Endodermal cell (in vitro differentiated cells): ENCODE results near the gene KLK5. TPM values are rescaled to one million over a fixed set of nuclear protein-coding genes. Genes with fewer than 3 reads are reported as not detected.

ENCODE experiments used
- DNase-seq: peaks from one replicate; pipeline ENCODE4 v3.0.0-alpha.2; 2017
- H3K27ac ChIP-seq: 2 replicates; pipeline ENCODE4 v1.5.1; 2013; ENCODE audit warnings: mild to moderate bottlenecking, low read depth, low read length, moderate library complexity
- H3K27me3 ChIP-seq: 2 replicates; pipeline ENCODE4 v1.6.1; 2013; ENCODE audit warnings: mild to moderate bottlenecking, low read length, moderate library complexity; ENCODE audit not compliant: insufficient read depth, control insufficient read depth, poor library complexity, severe bottlenecking
- H3K36me3 ChIP-seq: 2 replicates; pipeline ENCODE4 v1.7.0; 2013; ENCODE audit warnings: mild to moderate bottlenecking, low read length, moderate library complexity; ENCODE audit not compliant: control insufficient read depth, insufficient read depth
- H3K4me1 ChIP-seq: one replicate; pipeline ENCODE4 v1.7.0; 2013; ENCODE audit warnings: low read length; ENCODE audit not compliant: control insufficient read depth, insufficient read depth
- H3K4me3 ChIP-seq: 2 replicates; pipeline ENCODE4 v1.5.1; 2013; ENCODE audit warnings: mild to moderate bottlenecking, low read length, moderate library complexity
- H3K9ac ChIP-seq: 2 replicates; pipeline ENCODE4 v1.6.1; 2013; ENCODE audit warnings: mild to moderate bottlenecking, low read length, moderate library complexity; ENCODE audit not compliant: poor library complexity, severe bottlenecking; ENCODE audit errors: extremely low read depth
- H3K9me3 ChIP-seq: 2 replicates; pipeline ENCODE4 v1.6.1; 2013; ENCODE audit warnings: mild to moderate bottlenecking, low read length, moderate library complexity; ENCODE audit not compliant: control insufficient read depth
- H3K27ac Mint-ChIP-seq: 2 replicates; pipeline ENCODE4 v1.8.0; 2020; ENCODE audit warnings: mixed read lengths
- H3K27me3 Mint-ChIP-seq: 2 replicates; pipeline ENCODE4 v1.8.0; 2021; ENCODE audit warnings: mild to moderate bottlenecking, mixed read lengths; ENCODE audit not compliant: insufficient read depth
- H3K36me3 Mint-ChIP-seq: 2 replicates; pipeline ENCODE4 v1.8.0; 2020; ENCODE audit warnings: low read depth, mixed read lengths
- H3K4me1 Mint-ChIP-seq: 2 replicates; pipeline ENCODE4 v1.8.0; 2020; ENCODE audit warnings: mixed read lengths
- H3K4me3 Mint-ChIP-seq: 2 replicates; pipeline ENCODE4 v1.8.0; 2020; ENCODE audit warnings: mild to moderate bottlenecking, moderate library complexity, mixed read lengths
- H3K9me3 Mint-ChIP-seq: 2 replicates; pipeline ENCODE4 v1.8.0; 2020; ENCODE audit warnings: mild to moderate bottlenecking, mixed read lengths
- WGBS, 2 experiments: methylation state at CpG; one replicate each; pipeline versions ENCODE4 v1.1.5 to v1.1.7; 2013; ENCODE audit warnings: missing lambda C conversion rate in 2 of 2, mixed read lengths in 1 of 2; ENCODE audit not compliant: insufficient coverage in 1 of 2, insufficient read length in 1 of 2; 5-methylcytosine and 5-hydroxymethylcytosine counted together
- total RNA-seq, 2 donors: library from RNA; stranded (reverse); fragmentation: NEBNext Ultra II Directional in 1 of 2; extraction: Animal tissue kit (Norgen Biotek cat#: 25700) in 1 of 2; gene quantifications; 2 replicates in 1 of 2; 3 replicates in 1 of 2; pipeline ENCODE4 v1.2.1, GENCODE V29; 2021
- TF ChIP-seq, protein P1 (sequence below): fragments of 200-600 bp; sonication (generic); conservative IDR thresholded peaks from 2 replicates; pipeline ENCODE4 v1.5.0; 2021; ENCODE audit warnings: antibody characterized with exemption, mild to moderate bottlenecking

Gene KLK5
- total RNA-seq, 2 donors from 2014 or later: not detected

DNA sequence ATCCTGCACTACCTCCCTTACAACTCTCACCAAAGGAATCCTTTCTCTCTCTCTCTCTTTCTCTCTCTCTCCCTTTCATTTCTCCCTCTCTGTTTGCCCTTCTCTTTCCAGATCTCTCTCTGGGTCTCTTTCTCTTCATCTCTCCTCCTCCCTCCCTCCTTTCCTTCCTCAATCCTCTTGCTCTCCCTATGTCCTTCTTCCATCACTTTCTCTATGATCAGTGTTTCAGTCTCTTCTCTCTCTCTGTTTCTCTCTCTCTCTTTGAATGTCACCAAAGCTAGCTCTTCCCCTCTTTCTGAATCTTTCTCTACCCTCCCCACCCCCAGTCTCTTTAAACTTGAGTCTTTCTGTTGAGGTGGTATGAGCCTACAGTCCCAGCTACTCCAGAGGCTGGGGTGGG is 21.8 kb downstream of the KLK5 start:
- Histone ChIP-seq H3K9ac (no peak overlapping the region), H3K4me3 (no peak overlapping the region), H3K27ac (no peak overlapping the region), H3K36me3 (no peaks in the 10 kb centered on the region), H3K9me3 (no peaks in the 10 kb centered on the region), H3K27me3 (peaks cover 26% of the 10 kb centered on the region), H3K4me1 (no peaks in the 10 kb centered on the region)
- Mint-ChIP-seq H3K9me3 (no peaks in the 10 kb centered on the region), H3K4me1 (no peaks in the 10 kb centered on the region), H3K27ac (no peak overlapping the region), H3K27me3 (peaks cover 63% of the 10 kb centered on the region), H3K36me3 (no peaks in the 10 kb centered on the region), H3K4me3 (no peak overlapping the region)
- no peak for DNase-seq
- TF ChIP-seq, protein P1, sequence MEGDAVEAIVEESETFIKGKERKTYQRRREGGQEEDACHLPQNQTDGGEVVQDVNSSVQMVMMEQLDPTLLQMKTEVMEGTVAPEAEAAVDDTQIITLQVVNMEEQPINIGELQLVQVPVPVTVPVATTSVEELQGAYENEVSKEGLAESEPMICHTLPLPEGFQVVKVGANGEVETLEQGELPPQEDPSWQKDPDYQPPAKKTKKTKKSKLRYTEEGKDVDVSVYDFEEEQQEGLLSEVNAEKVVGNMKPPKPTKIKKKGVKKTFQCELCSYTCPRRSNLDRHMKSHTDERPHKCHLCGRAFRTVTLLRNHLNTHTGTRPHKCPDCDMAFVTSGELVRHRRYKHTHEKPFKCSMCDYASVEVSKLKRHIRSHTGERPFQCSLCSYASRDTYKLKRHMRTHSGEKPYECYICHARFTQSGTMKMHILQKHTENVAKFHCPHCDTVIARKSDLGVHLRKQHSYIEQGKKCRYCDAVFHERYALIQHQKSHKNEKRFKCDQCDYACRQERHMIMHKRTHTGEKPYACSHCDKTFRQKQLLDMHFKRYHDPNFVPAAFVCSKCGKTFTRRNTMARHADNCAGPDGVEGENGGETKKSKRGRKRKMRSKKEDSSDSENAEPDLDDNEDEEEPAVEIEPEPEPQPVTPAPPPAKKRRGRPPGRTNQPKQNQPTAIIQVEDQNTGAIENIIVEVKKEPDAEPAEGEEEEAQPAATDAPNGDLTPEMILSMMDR: no peak

DNA sequence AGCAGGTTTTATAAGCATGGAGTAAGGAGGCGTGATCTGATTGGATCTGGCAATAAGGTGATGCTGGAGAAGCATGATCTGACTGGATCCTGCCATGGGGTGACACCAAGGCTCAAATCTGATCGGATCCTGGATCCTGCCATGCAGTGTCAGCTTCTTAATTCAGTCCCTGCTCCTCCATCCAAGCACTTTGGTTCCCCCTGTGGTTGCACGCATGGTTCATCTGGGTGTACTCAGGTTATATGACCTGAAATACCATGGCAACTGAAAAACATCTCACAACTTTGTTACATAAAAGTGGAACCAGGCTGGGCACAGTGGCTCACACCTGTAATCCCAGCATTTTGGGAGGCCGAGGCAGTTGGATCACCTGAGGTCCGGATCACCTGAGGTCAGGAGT is 24.0 kb downstream of the KLK5 start:
- no peaks in the 10 kb centered on the region for H3K4me1 ChIP-seq
- H3K9me3 ChIP-seq: no peaks in the 10 kb centered on the region
- WGBS, 2 experiments: 85 to 86% methylated on average over 3 to 5 of the region's 5 CpGs
- no peaks in the 10 kb centered on the region for H3K36me3 ChIP-seq
- TF ChIP-seq, protein P1: no peak
- Mint-ChIP-seq H3K4me1 (no peaks in the 10 kb centered on the region), H3K27ac (no peak overlapping the region), H3K27me3 (peaks cover 76% of the 10 kb centered on the region), H3K36me3 (no peaks in the 10 kb centered on the region), H3K9me3 (no peaks in the 10 kb centered on the region), H3K4me3 (no peak overlapping the region)
- no peak for DNase-seq
- H3K27ac ChIP-seq: no peak overlapping the region
- H3K9ac ChIP-seq: no peak overlapping the region
- no peak overlapping the region for H3K4me3 ChIP-seq
- H3K27me3 ChIP-seq: peaks cover 39% of the 10 kb centered on the region

DNA sequence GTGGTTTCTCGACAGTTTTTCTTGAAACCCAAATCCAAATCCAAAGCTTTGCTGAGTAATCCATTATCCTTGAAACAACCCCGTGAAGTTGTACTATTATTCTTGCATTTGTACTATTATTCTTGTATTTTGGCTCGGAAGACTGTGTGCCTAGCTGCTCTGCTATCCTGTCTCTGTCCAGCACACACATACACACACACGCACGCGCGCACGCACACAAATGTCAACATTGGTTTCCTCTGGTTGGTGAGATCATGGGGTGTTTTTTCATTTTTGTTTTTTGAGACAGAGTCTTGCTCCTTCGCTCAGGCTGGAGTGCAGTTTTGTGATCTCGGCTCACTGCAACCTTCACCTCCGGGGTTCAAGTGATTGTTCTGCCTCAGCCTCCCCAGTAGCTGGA is 26.7 kb downstream of the KLK5 start:
- peaks cover 72% of the 10 kb centered on the region for H3K27me3 Mint-ChIP-seq
- no peak overlapping the region for H3K27ac Mint-ChIP-seq
- H3K4me1 ChIP-seq: no peaks in the 10 kb centered on the region
- H3K36me3 ChIP-seq: no peaks in the 10 kb centered on the region
- H3K4me3 Mint-ChIP-seq: no peak overlapping the region
- peaks cover 28% of the 10 kb centered on the region for H3K27me3 ChIP-seq
- no peak overlapping the region for H3K27ac ChIP-seq
- DNase-seq: no peak
- 92 to 98% methylated on average over 4 to 11 of the region's 11 CpGs for WGBS, 2 experiments
- TF ChIP-seq, protein P1: no peak
- no peaks in the 10 kb centered on the region for H3K9me3 Mint-ChIP-seq
- H3K4me1 Mint-ChIP-seq: peaks cover 10% of the 10 kb centered on the region
- H3K9me3 ChIP-seq: no peaks in the 10 kb centered on the region
- H3K9ac ChIP-seq: no peak overlapping the region
- H3K4me3 ChIP-seq: no peak overlapping the region
- no peaks in the 10 kb centered on the region for H3K36me3 Mint-ChIP-seq
